WTC11 (cell line): ENCODE data around the gene CSF2. TPM values are rescaled to one million over a fixed set of nuclear protein-coding genes. Genes with fewer than 3 reads are reported as not detected.

ENCODE experiments used
- ATAC-seq: fragments of 200-7000 bp; cut with Tn5 transposase; 2 replicates; pipeline ENCODE4 v1.10.0; 2021; ENCODE audit warnings: mild to moderate bottlenecking, moderate library complexity
- CTCF ChIA-PET: fragments of 300-600 bp; sonication (Branson Sonifier 250); formaldehyde crosslinking; loops from one replicate; lab custom pipeline; 2021; ENCODE audit warnings: antibody characterized with exemption; lab: Charles Lee
- POLR2A ChIA-PET: fragments of 350-600 bp; sonication (Branson Sonifier 250); formaldehyde crosslinking; loops from one replicate; lab custom pipeline; 2021; ENCODE audit warnings: antibody characterized with exemption; lab: Charles Lee
- DNase-seq: peaks from one replicate; pipeline ENCODE4 v3.0.0; 2021; ENCODE audit warnings: low spot score
- H3K27ac Mint-ChIP-seq: 2 replicates; pipeline ENCODE4 v1.8.0; 2021; ENCODE audit warnings: mixed read lengths
- H3K27me3 Mint-ChIP-seq: 2 replicates; pipeline ENCODE4 v1.8.0; 2021; ENCODE audit warnings: low read depth, mild to moderate bottlenecking, moderate library complexity, mixed read lengths
- H3K36me3 Mint-ChIP-seq: 2 replicates; pipeline ENCODE4 v1.8.0; 2021; ENCODE audit warnings: mixed read lengths
- H3K4me1 Mint-ChIP-seq: 2 replicates; pipeline ENCODE4 v1.8.0; 2022; ENCODE audit warnings: mixed read lengths
- H3K4me3 Mint-ChIP-seq: 2 replicates; pipeline ENCODE4 v1.8.0; 2021; ENCODE audit warnings: mild to moderate bottlenecking, moderate library complexity, mixed read lengths
- H3K9me3 Mint-ChIP-seq: 2 replicates; pipeline ENCODE4 v1.8.0; 2021; ENCODE audit warnings: mixed read lengths
- AFF4 ChIP-seq: sonication (generic); formaldehyde crosslinking; IDR thresholded peaks from 2 replicates; pipeline ENCODE4 v1.8.1; 2023; ENCODE audit warnings: mild to moderate bottlenecking, missing genetic modification reagents, borderline replicate concordance
- AR ChIP-seq: fragments of 250-450 bp; sonication (Bioruptor Pico); IDR thresholded peaks from 2 replicates; pipeline ENCODE4 v1.9.0; 2021; ENCODE audit warnings: mild to moderate bottlenecking
- CREB1 ChIP-seq: sonication (generic); formaldehyde crosslinking; IDR thresholded peaks from 2 replicates; pipeline ENCODE4 v1.8.0; 2023; ENCODE audit warnings: mild to moderate bottlenecking, missing genetic modification reagents
- ESRRA ChIP-seq: sonication (generic); formaldehyde crosslinking; IDR thresholded peaks from 2 replicates; pipeline ENCODE4 v1.8.1; 2022; ENCODE audit warnings: mild to moderate bottlenecking, missing genetic modification reagents, borderline replicate concordance
- ETV6 ChIP-seq: sonication (generic); formaldehyde crosslinking; IDR thresholded peaks from 2 replicates; pipeline ENCODE4 v1.8.1; 2022; ENCODE audit warnings: mild to moderate bottlenecking, missing genetic modification reagents
- FOXK1 ChIP-seq: sonication (generic); formaldehyde crosslinking; IDR thresholded peaks from 2 replicates; pipeline ENCODE4 v1.8.0; 2022; ENCODE audit warnings: mild to moderate bottlenecking, moderate library complexity, missing genetic modification reagents
- HMGXB4 ChIP-seq: sonication (generic); formaldehyde crosslinking; IDR thresholded peaks from 2 replicates; pipeline ENCODE4 v1.8.1; 2023; ENCODE audit warnings: mild to moderate bottlenecking, moderate library complexity, missing genetic modification reagents
- IRF2 ChIP-seq: sonication (generic); formaldehyde crosslinking; IDR thresholded peaks from 2 replicates; pipeline ENCODE4 v1.8.0; 2022; ENCODE audit warnings: low read depth, missing genetic modification reagents, borderline replicate concordance
- JAZF1 ChIP-seq: fragments of 250-450 bp; sonication (Bioruptor Pico); IDR thresholded peaks from 2 replicates; pipeline ENCODE4 v1.9.0; 2021; ENCODE audit warnings: moderate library complexity, mild to moderate bottlenecking, inconsistent platforms
- NR2C2 ChIP-seq: sonication (generic); formaldehyde crosslinking; IDR thresholded peaks from 2 replicates; pipeline ENCODE4 v1.8.0; 2022; ENCODE audit warnings: mild to moderate bottlenecking, missing genetic modification reagents
- PRRX2 ChIP-seq: fragments of 250-450 bp; sonication (Bioruptor Pico); IDR thresholded peaks from 2 replicates; pipeline ENCODE4 v1.8.0; 2021; ENCODE audit warnings: mild to moderate bottlenecking
- SMAD3 ChIP-seq: sonication (generic); formaldehyde crosslinking; IDR thresholded peaks from 2 replicates; pipeline ENCODE4 v1.8.0; 2022; ENCODE audit warnings: missing genetic modification reagents, mild to moderate bottlenecking, borderline replicate concordance
- SP1 ChIP-seq: sonication (generic); formaldehyde crosslinking; conservative IDR thresholded peaks from 2 replicates; pipeline ENCODE4 v1.8.1; 2022; ENCODE audit warnings: missing genetic modification reagents
- TEAD4 ChIP-seq: sonication (generic); formaldehyde crosslinking; IDR thresholded peaks from 2 replicates; pipeline ENCODE4 v1.8.0; 2022; ENCODE audit warnings: mild to moderate bottlenecking, missing genetic modification reagents
- TP53 ChIP-seq: sonication (generic); formaldehyde crosslinking; IDR thresholded peaks from 2 replicates; pipeline ENCODE4 v1.8.1; 2023; ENCODE audit warnings: mild to moderate bottlenecking, missing genetic modification reagents
- ZBTB21 ChIP-seq: sonication (generic); formaldehyde crosslinking; IDR thresholded peaks from 2 replicates; pipeline ENCODE4 v1.8.1; 2023; ENCODE audit warnings: mild to moderate bottlenecking, missing genetic modification reagents, borderline replicate concordance
- ZBTB43 ChIP-seq: sonication (generic); formaldehyde crosslinking; IDR thresholded peaks from 2 replicates; pipeline ENCODE4 v1.8.1; 2023; ENCODE audit warnings: mild to moderate bottlenecking, missing genetic modification reagents
- ZMAT4 ChIP-seq: fragments of 250-450 bp; sonication (Bioruptor Pico); IDR thresholded peaks from 2 replicates; pipeline ENCODE4 v1.9.0; 2021; ENCODE audit warnings: mild to moderate bottlenecking
- ZNF232 ChIP-seq: sonication (generic); formaldehyde crosslinking; IDR thresholded peaks from 2 replicates; pipeline ENCODE4 v1.8.0; 2022; ENCODE audit warnings: mild to moderate bottlenecking, missing genetic modification reagents
- ZNF416 ChIP-seq: fragments of 250-450 bp; sonication (Bioruptor Pico); IDR thresholded peaks from 2 replicates; pipeline ENCODE4 v1.9.0; 2021; ENCODE audit warnings: mild to moderate bottlenecking, inconsistent platforms
- total RNA-seq: library from RNA; stranded (reverse); gene quantifications from 3 replicates; pipeline ENCODE4 v1.2.3, GENCODE V29; 2021

The CSF2 gene
- total RNA-seq, 1 experiment from 2014 or later = not detected

- Mint-ChIP-seq H3K27me3 (no peaks in the 10 kb centered on the region), H3K4me1 (no peaks in the 10 kb centered on the region), H3K27ac (no peak overlapping the region), H3K9me3 (no peaks in the 10 kb centered on the region), H3K36me3 (no peaks in the 10 kb centered on the region), H3K4me3 (no peak overlapping the region)
- TF ChIP-seq HMGXB4 (CRISPR knock-in tag) (no peak), ZNF232 (no peak), FOXK1 (CRISPR knock-in tag) (no peak), ZBTB43 (CRISPR knock-in tag) (no peak), PRRX2 (CRISPR knock-in tag) (no peak), ESRRA (no peak), AR (no peak), ETV6 (CRISPR knock-in tag) (no peak), NR2C2 (CRISPR knock-in tag) (no peak), CREB1 (CRISPR knock-in tag) (no peak), SMAD3 (no peak), SP1 (CRISPR knock-in tag) (no peak), TP53 (CRISPR knock-in tag) (no peak), ZBTB21 (CRISPR knock-in tag) (no peak)
- DNase-seq = no peak
- CTCF ChIA-PET = no interaction called here
- POLR2A ChIA-PET = no interaction called here
- no peak for ATAC-seq
Observed at GRCh38 chr5:132026516-132027008, 47.0 kb upstream of the CSF2 start.

GRCh38 chr5:132027027-132027426, 46.6 kb upstream of the CSF2 start:
- TF ChIP-seq JAZF1 (CRISPR knock-in tag) (no peak), TEAD4 (no peak), ZNF416 (CRISPR knock-in tag) (no peak), ETV6 (CRISPR knock-in tag) (no peak), AFF4 (CRISPR knock-in tag) (no peak), IRF2 (no peak), ZMAT4 (CRISPR knock-in tag) (no peak), SP1 (CRISPR knock-in tag) (no peak)
- CTCF ChIA-PET = no interaction called here
- Mint-ChIP-seq H3K36me3 (no peaks in the 10 kb centered on the region), H3K4me1 (no peaks in the 10 kb centered on the region), H3K27ac (no peak overlapping the region), H3K27me3 (no peaks in the 10 kb centered on the region), H3K9me3 (no peaks in the 10 kb centered on the region), H3K4me3 (no peak overlapping the region)
- no peak for DNase-seq
- ATAC-seq = no peak
- POLR2A ChIA-PET = no interaction called here
